ENCODE measurements around the gene DSG3.

DSG3 gene

GRCh38 chr18:31486165-31486564, 38.6 kb downstream of the DSG3 start:
- Histone ChIP-seq H3K79me2 (ENCODE audit: insufficient read depth, low read length) (no peaks in the 10 kb centered on the region), H2AFZ (ENCODE audit: low read length) (no peak overlapping the region), H4K20me1 (ENCODE audit: insufficient read depth, low read length) (no peaks in the 10 kb centered on the region), H3F3A (ENCODE audit: insufficient read depth, low read length) (no peaks in the 10 kb centered on the region), H3K27ac (ENCODE audit: low read depth, low read length, poor library complexity, severe bottlenecking) (no peak overlapping the region), H3K4me2 (ENCODE audit: low read length) (no peak overlapping the region), H3K36me3 (ENCODE audit: insufficient read depth, low read length) (no peaks in the 10 kb centered on the region), H3K4me1 (ENCODE audit: insufficient read depth, low read length, severe bottlenecking) (no peaks in the 10 kb centered on the region), H3K4me3 (ENCODE audit: low read depth, low read length, poor library complexity, severe bottlenecking) (no peak overlapping the region), H3K9ac (ENCODE audit: low read length) (no peak overlapping the region), H3K9me3 (ENCODE audit: low read length) (no peaks in the 10 kb centered on the region), H3K27me3 (ENCODE audit: insufficient read depth, low read length) (no peaks in the 10 kb centered on the region), H3K9me2 (ENCODE audit: low read depth, low read length) (no peaks in the 10 kb centered on the region)
- TF ChIP-seq EZH2 (IDR thresholded peaks at IDR 0.05; ENCODE audit: borderline replicate concordance, low read length) = no peak
- TF ChIP-seq CTCF (IDR thresholded peaks at IDR 0.05; ENCODE audit: low read length) = no peak

GRCh38 chr18:31487246-31488015, 39.9 kb downstream of the DSG3 start:
- no peaks in the 10 kb centered on the region for H3F3A ChIP-seq (ENCODE audit: insufficient read depth, low read length)
- no peak for TF ChIP-seq CTCF (IDR thresholded peaks at IDR 0.05; ENCODE audit: low read length)
- TF ChIP-seq EZH2 (IDR thresholded peaks at IDR 0.05; ENCODE audit: borderline replicate concordance, low read length) = no peak
- H3K36me3 ChIP-seq (ENCODE audit: insufficient read depth, low read length) = no peaks in the 10 kb centered on the region
- H2AFZ ChIP-seq (ENCODE audit: low read length) = no peak overlapping the region
- H3K27ac ChIP-seq (ENCODE audit: low read depth, low read length, poor library complexity, severe bottlenecking) = no peak overlapping the region
- no peaks in the 10 kb centered on the region for H3K9me2 ChIP-seq (ENCODE audit: low read depth, low read length)
- H3K9me3 ChIP-seq (ENCODE audit: low read length) = no peaks in the 10 kb centered on the region
- H3K4me2 ChIP-seq (ENCODE audit: low read length) = no peak overlapping the region
- H3K27me3 ChIP-seq (ENCODE audit: insufficient read depth, low read length) = no peaks in the 10 kb centered on the region
- no peak overlapping the region for H3K4me3 ChIP-seq (ENCODE audit: low read depth, low read length, poor library complexity, severe bottlenecking)
- no peaks in the 10 kb centered on the region for H4K20me1 ChIP-seq (ENCODE audit: insufficient read depth, low read length)
- H3K4me1 ChIP-seq (ENCODE audit: insufficient read depth, low read length, severe bottlenecking) = no peaks in the 10 kb centered on the region
- no peaks in the 10 kb centered on the region for H3K79me2 ChIP-seq (ENCODE audit: insufficient read depth, low read length)
- H3K9ac ChIP-seq (ENCODE audit: low read length) = no peak overlapping the region

GRCh38 chr18:31489311-31489710, 41.8 kb downstream of the DSG3 start:
- Histone ChIP-seq H3K4me3 (ENCODE audit: low read depth, low read length, poor library complexity, severe bottlenecking) (no peak overlapping the region), H3K4me2 (ENCODE audit: low read length) (no peak overlapping the region), H3K27me3 (ENCODE audit: insufficient read depth, low read length) (no peaks in the 10 kb centered on the region), H3K27ac (ENCODE audit: low read depth, low read length, poor library complexity, severe bottlenecking) (no peak overlapping the region), H3K36me3 (ENCODE audit: insufficient read depth, low read length) (no peaks in the 10 kb centered on the region), H4K20me1 (ENCODE audit: insufficient read depth, low read length) (no peaks in the 10 kb centered on the region), H3K9ac (ENCODE audit: low read length) (no peak overlapping the region), H3K79me2 (ENCODE audit: insufficient read depth, low read length) (no peaks in the 10 kb centered on the region), H3K9me2 (ENCODE audit: low read depth, low read length) (no peaks in the 10 kb centered on the region), H3K9me3 (ENCODE audit: low read length) (no peaks in the 10 kb centered on the region), H3K4me1 (ENCODE audit: insufficient read depth, low read length, severe bottlenecking) (no peaks in the 10 kb centered on the region), H3F3A (ENCODE audit: insufficient read depth, low read length) (no peaks in the 10 kb centered on the region), H2AFZ (ENCODE audit: low read length) (no peak overlapping the region)
- TF ChIP-seq CTCF (IDR thresholded peaks at IDR 0.05; ENCODE audit: low read length) (no peak), EZH2 (IDR thresholded peaks at IDR 0.05; ENCODE audit: borderline replicate concordance, low read length) (no peak)

Measured in OCI-LY1 (cell line).